ENCODE measurements around the gene TTYH1.

TTYH1 gene

DNA sequence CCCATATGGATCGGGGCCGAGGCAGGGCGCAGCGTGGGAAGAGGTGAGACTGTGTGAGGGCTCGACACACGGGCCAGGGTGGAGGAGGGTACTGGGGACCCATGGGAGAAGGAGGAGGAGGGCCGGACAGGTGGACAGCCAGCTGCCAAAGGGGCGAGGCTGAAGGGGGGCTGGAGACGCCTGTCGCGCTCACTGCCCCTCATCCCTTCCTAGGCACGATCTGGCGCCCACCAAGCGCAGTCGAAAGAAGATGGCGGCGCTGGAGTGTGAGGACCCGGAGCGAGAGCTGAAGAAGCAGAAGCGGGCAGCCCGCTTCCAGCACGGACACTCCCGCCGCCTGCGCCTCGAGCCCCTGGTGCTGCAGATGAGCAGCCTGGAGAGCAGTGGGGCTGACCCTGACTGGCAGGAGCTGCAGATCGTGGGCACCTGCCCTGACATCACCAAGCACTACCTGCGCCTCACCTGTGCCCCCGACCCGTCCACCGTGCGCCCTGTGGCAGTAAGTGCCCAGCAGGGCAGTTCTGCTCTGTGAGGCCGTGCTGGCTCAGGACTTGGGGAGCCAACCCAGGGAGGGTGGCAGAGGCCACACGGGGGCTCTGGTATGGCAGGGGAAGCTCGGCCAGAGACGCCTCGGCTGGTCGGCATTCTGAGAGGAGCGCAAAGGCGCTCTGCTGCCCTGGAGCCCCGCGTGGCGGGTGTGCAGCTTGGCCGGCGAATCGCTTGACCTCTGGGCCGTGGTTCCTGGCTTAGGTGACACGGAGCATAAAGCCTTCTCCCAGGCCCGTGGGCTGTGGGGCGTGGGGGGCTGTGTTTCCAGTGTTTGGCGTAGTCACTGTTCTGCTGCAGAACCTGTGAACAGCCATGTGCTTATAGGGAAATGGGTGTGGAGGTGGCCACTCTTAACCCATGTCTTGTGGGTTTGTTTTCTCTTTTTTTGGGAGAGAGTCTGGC is 41.4 kb downstream of the TTYH1 start:
- Histone ChIP-seq H3K79me2 (ENCODE audit: insufficient read depth, low read length) (peaks cover 36% of the 10 kb centered on the region), H2AFZ (ENCODE audit: low read length) (no peak overlapping the region), H3K4me3 (ENCODE audit: low read length, poor library complexity, severe bottlenecking) (no peak overlapping the region), H3K27me3 (ENCODE audit: insufficient read depth, low read length, poor library complexity, severe bottlenecking) (no peaks in the 10 kb centered on the region), H3K4me1 (ENCODE audit: insufficient read depth, low read length, poor library complexity, severe bottlenecking) (peaks cover 5% of the 10 kb centered on the region), H4K20me1 (ENCODE audit: insufficient read depth, low read length, poor library complexity, severe bottlenecking) (peaks cover 58% of the 10 kb centered on the region), H3K4me2 (ENCODE audit: low read depth, low read length, poor library complexity, severe bottlenecking) (no peak overlapping the region), H3K9ac (ENCODE audit: low read depth, low read length, poor library complexity, severe bottlenecking) (no peak overlapping the region), H3F3A (ENCODE audit: low read depth) (no peaks in the 10 kb centered on the region), H3K9me2 (replicated peaks; ENCODE audit: low read depth, low read length) (no peaks in the 10 kb centered on the region), H3K36me3 (ENCODE audit: insufficient read depth, low read length) (peaks cover 88% of the 10 kb centered on the region; the same call in 1 of the 2 replicates), H3K9me3 (ENCODE audit: insufficient read depth, low read depth, low read length) (no peaks in the 10 kb centered on the region)
- no peak for TF ChIP-seq EZH2phosphoT487 (IDR thresholded peaks at IDR 0.05; ENCODE audit: borderline replicate concordance)
- TF ChIP-seq, protein P1, sequence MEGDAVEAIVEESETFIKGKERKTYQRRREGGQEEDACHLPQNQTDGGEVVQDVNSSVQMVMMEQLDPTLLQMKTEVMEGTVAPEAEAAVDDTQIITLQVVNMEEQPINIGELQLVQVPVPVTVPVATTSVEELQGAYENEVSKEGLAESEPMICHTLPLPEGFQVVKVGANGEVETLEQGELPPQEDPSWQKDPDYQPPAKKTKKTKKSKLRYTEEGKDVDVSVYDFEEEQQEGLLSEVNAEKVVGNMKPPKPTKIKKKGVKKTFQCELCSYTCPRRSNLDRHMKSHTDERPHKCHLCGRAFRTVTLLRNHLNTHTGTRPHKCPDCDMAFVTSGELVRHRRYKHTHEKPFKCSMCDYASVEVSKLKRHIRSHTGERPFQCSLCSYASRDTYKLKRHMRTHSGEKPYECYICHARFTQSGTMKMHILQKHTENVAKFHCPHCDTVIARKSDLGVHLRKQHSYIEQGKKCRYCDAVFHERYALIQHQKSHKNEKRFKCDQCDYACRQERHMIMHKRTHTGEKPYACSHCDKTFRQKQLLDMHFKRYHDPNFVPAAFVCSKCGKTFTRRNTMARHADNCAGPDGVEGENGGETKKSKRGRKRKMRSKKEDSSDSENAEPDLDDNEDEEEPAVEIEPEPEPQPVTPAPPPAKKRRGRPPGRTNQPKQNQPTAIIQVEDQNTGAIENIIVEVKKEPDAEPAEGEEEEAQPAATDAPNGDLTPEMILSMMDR (conservative IDR thresholded peaks at IDR 0.05; ENCODE audit: low read length): no peak

DNA sequence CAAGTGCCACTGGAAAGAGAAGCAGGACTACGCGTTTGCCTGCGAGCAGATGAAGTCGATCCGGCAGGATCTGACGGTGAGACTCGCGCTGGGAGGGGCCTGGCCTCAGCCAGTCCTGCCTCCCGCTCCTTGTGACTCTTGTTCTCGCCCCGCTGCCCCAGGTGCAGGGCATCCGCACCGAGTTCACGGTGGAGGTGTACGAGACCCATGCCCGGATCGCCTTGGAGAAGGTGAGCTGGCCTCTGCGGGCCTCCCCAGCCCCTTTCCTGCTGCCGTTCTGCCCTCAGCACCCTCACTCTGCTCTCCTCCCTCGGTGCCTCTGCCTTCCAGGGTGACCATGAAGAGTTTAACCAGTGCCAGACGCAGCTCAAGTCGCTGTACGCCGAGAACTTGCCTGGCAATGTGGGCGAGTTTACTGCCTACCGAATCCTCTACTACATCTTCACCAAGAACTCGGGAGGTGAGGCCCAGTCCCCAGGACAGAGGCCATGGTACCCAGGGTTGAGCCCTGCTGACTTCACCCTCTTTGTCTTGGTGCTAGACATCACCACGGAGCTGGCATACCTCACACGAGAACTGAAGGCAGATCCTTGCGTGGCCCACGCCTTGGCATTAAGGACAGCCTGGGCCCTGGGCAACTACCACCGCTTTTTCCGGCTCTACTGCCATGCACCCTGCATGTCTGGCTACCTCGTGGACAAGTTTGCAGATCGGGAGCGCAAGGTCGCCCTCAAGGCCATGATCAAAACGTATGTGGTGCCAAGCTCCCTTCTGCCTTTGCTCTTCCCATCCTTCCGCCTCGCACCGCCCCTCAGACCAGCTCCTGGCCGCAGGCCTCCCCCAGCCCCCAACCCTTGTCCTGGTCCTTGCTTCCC is 42.7 kb downstream of the TTYH1 start:
- Histone ChIP-seq H3K4me3 (ENCODE audit: low read length, poor library complexity, severe bottlenecking) (no peak overlapping the region), H2AFZ (ENCODE audit: low read length) (no peak overlapping the region), H3K4me2 (ENCODE audit: low read depth, low read length, poor library complexity, severe bottlenecking) (no peak overlapping the region), H3K4me1 (ENCODE audit: insufficient read depth, low read length, poor library complexity, severe bottlenecking) (no peaks in the 10 kb centered on the region), H3K9ac (ENCODE audit: low read depth, low read length, poor library complexity, severe bottlenecking) (no peak overlapping the region), H4K20me1 (ENCODE audit: insufficient read depth, low read length, poor library complexity, severe bottlenecking) (peaks cover 45% of the 10 kb centered on the region), H3K27me3 (ENCODE audit: insufficient read depth, low read length, poor library complexity, severe bottlenecking) (no peaks in the 10 kb centered on the region), H3F3A (ENCODE audit: low read depth) (peaks cover 5% of the 10 kb centered on the region; the same call in 1 of the 2 replicates), H3K9me2 (replicated peaks; ENCODE audit: low read depth, low read length) (no peaks in the 10 kb centered on the region), H3K79me2 (ENCODE audit: insufficient read depth, low read length) (peaks cover 23% of the 10 kb centered on the region), H3K36me3 (ENCODE audit: insufficient read depth, low read length) (peaks cover 80% of the 10 kb centered on the region; the same call in 1 of the 2 replicates), H3K9me3 (ENCODE audit: insufficient read depth, low read depth, low read length) (no peaks in the 10 kb centered on the region)
- TF ChIP-seq, protein P1 (conservative IDR thresholded peaks at IDR 0.05; ENCODE audit: low read length): no peak
- no peak for TF ChIP-seq EZH2phosphoT487 (IDR thresholded peaks at IDR 0.05; ENCODE audit: borderline replicate concordance)

DNA sequence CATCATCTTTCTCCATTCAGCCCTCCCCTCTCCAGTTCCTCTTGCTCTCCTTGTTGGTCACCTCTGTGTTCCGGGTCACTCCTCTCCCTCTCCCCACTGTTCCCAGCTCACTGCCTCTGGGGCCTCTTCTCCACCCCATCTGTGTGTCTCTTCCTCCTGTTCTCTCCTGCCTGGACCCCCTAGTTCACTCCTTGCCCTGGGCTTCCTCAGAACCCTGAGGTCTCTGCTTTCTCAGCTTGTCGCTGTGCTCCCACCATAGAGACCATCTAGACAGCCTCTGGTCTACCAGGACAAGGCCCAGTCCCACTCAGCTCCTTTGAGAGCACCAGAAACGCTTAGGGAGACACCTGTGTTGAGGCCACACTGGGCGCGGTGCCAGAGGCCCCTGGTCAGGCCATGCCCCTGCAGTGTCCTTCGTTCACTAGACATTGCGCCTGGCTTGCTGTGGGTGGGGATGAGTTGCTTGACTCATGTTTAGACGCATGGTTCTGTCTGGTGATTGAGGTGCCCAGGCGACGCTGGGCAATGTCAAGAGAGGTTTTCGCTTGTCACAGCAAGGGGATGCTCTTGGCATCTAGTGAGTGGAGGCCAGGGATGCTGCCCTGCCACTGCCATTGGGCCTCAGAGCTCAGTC is 43.5 kb downstream of the TTYH1 start:
- Histone ChIP-seq H3K27me3 (ENCODE audit: insufficient read depth, low read length, poor library complexity, severe bottlenecking) (no peaks in the 10 kb centered on the region), H3K79me2 (ENCODE audit: insufficient read depth, low read length) (peaks cover 16% of the 10 kb centered on the region; the same call in 1 of the 2 replicates), H3F3A (ENCODE audit: low read depth) (peaks cover 5% of the 10 kb centered on the region; the same call in 1 of the 2 replicates), H3K9ac (ENCODE audit: low read depth, low read length, poor library complexity, severe bottlenecking) (no peak overlapping the region), H3K4me2 (ENCODE audit: low read depth, low read length, poor library complexity, severe bottlenecking) (no peak overlapping the region), H3K9me3 (ENCODE audit: insufficient read depth, low read depth, low read length) (no peaks in the 10 kb centered on the region), H3K4me1 (ENCODE audit: insufficient read depth, low read length, poor library complexity, severe bottlenecking) (peaks cover under 1% of the 10 kb centered on the region), H2AFZ (ENCODE audit: low read length) (no peak overlapping the region), H3K9me2 (replicated peaks; ENCODE audit: low read depth, low read length) (no peaks in the 10 kb centered on the region), H3K4me3 (ENCODE audit: low read length, poor library complexity, severe bottlenecking) (no peak overlapping the region), H4K20me1 (ENCODE audit: insufficient read depth, low read length, poor library complexity, severe bottlenecking) (peaks cover 39% of the 10 kb centered on the region), H3K36me3 (ENCODE audit: insufficient read depth, low read length) (peaks cover 73% of the 10 kb centered on the region; the same call in 1 of the 2 replicates)
- TF ChIP-seq, protein P1 (conservative IDR thresholded peaks at IDR 0.05; ENCODE audit: low read length): no peak
- TF ChIP-seq EZH2phosphoT487 (IDR thresholded peaks at IDR 0.05; ENCODE audit: borderline replicate concordance): no peak

All from Loucy (cell line).